C4-2B (cell line): ENCODE data around the gene TULP1.

Experiments
- ZFX ChIP-seq: fragments of 450-650 bp; IDR thresholded peaks from 2 replicates; pipeline ENCODE4 v1.6.1; 2017
- TF ChIP-seq, protein P1 (sequence below): fragments of 450-650 bp; conservative IDR thresholded peaks from 2 replicates; pipeline ENCODE4 v1.5.1; 2017; ENCODE audit warnings: mild to moderate bottlenecking

DNA sequence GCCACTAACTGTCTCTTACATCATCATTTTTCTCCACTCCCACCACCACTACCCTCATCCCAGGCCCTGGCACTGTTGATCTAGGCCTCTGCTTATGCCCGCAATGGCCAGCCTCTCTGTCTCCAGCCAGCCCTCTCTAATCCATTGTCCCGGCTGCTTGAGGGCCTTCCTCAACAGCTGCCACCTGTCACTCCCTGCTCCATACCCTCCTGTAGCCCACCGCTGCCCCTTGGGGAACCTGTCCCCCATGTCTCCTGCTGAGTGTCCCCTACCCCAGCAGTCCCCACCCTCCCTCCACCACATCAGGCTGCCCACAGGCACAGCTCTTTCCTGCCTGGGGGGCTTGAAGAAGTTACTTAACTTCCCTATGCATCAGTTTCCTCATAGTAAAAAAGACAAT is 29.2 kb downstream of the TULP1 start:
- TF ChIP-seq, protein P1, sequence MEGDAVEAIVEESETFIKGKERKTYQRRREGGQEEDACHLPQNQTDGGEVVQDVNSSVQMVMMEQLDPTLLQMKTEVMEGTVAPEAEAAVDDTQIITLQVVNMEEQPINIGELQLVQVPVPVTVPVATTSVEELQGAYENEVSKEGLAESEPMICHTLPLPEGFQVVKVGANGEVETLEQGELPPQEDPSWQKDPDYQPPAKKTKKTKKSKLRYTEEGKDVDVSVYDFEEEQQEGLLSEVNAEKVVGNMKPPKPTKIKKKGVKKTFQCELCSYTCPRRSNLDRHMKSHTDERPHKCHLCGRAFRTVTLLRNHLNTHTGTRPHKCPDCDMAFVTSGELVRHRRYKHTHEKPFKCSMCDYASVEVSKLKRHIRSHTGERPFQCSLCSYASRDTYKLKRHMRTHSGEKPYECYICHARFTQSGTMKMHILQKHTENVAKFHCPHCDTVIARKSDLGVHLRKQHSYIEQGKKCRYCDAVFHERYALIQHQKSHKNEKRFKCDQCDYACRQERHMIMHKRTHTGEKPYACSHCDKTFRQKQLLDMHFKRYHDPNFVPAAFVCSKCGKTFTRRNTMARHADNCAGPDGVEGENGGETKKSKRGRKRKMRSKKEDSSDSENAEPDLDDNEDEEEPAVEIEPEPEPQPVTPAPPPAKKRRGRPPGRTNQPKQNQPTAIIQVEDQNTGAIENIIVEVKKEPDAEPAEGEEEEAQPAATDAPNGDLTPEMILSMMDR, result no peak
- no peak for TF ChIP-seq ZFX
